DLD1 (cell line): Measurements from ENCODE around the gene PTPN5.
"Not testable (repeated sequence)": the region's sequence is repeated elsewhere in the genome, so short reads cannot be mapped to it uniquely, and the experiment has no call there.

Experiments
- in situ Hi-C: cut with HindIII; loops from 2 replicates; pipeline ENCODE4 v1.10.0; 2017; ENCODE audit warnings: low sequenced_read_pairs

PTPN5 gene

GRCh38 chr11:18791207-18791968 lies at the start of gene PTPN5:
PTPN5 (minus strand) TSS chr11:18791798; CDS start chr11:18771958, 19,840 bp downstream.
- in situ Hi-C loops, result no loop called here

- in situ Hi-C loops, result no loop called here
Observed at GRCh38 chr11:18836417-18836816, 44.8 kb upstream of the PTPN5 start.

- in situ Hi-C loops, result no loop called here
Observed at GRCh38 chr11:18834754-18835466, 43.3 kb upstream of the PTPN5 start.

GRCh38 chr11:18820160-18820559 lies 28.6 kb upstream of the PTPN5 start:
- in situ Hi-C loops, result not testable (repeated sequence)

- in situ Hi-C loops, result no loop called here
Observed at GRCh38 chr11:18804199-18804999, 12.8 kb upstream of the PTPN5 start.

GRCh38 chr11:18802381-18803257 lies 11.0 kb upstream of the PTPN5 start:
- in situ Hi-C loops, result no loop called here

GRCh38 chr11:18798799-18799469 lies 7.3 kb upstream of the PTPN5 start:
- in situ Hi-C loops, result no loop called here

GRCh38 chr11:18794956-18795355 lies 3.4 kb upstream of the PTPN5 start:
- in situ Hi-C loops, result no loop called here

GRCh38 chr11:18792827-18793226 lies 1.2 kb upstream of the PTPN5 start:
- in situ Hi-C loops, result no loop called here

GRCh38 chr11:18791969-18792628 lies 501 bp upstream of the PTPN5 start:
- in situ Hi-C loops, result no loop called here

- in situ Hi-C loops, result no loop called here
Observed at GRCh38 chr11:18790883-18791206, 753 bp downstream of the PTPN5 start.

GRCh38 chr11:18789942-18790341 lies 1.7 kb downstream of the PTPN5 start:
- in situ Hi-C loops, result no loop called here

GRCh38 chr11:18785411-18785810 lies 6.2 kb downstream of the PTPN5 start:
- in situ Hi-C loops, result no loop called here

GRCh38 chr11:18780896-18781295 lies 10.7 kb downstream of the PTPN5 start:
- in situ Hi-C loops, result no loop called here

GRCh38 chr11:18780329-18780728 lies 11.3 kb downstream of the PTPN5 start:
- in situ Hi-C loops, result no loop called here

- in situ Hi-C loops, result no loop called here
Observed at GRCh38 chr11:18778468-18778867, 13.1 kb downstream of the PTPN5 start.

- in situ Hi-C loops, result no loop called here
Observed at GRCh38 chr11:18776324-18776723, 15.3 kb downstream of the PTPN5 start.

- in situ Hi-C loops, result no loop called here
Observed at GRCh38 chr11:18775492-18776292, 15.9 kb downstream of the PTPN5 start.

GRCh38 chr11:18774801-18775200 lies 16.8 kb downstream of the PTPN5 start:
- in situ Hi-C loops, result no loop called here
